OCI-LY1 (cell line): ENCODE results near the gene ANAPC5.
"Not testable (repeated sequence)": the region's sequence is repeated elsewhere in the genome, so short reads cannot be mapped to it uniquely, and the experiment has no call there.

Experiments
- H2AFZ ChIP-seq: fragments of 200-600 bp; sonication (generic), shearing (Covaris generic); 2 replicates; pipeline ENCODE4 v1.6.0; 2014; ENCODE audit warnings: antibody characterized with exemption, mild to moderate bottlenecking, low read length
- H3F3A ChIP-seq: fragments of 200-600 bp; sonication (generic), shearing (Covaris generic); 2 replicates; pipeline ENCODE4 v1.6.0; 2014; ENCODE audit warnings: mild to moderate bottlenecking, antibody characterized with exemption, low read length, moderate library complexity; ENCODE audit not compliant: insufficient read depth
- H3K27ac ChIP-seq: fragments of 200-600 bp; sonication (generic); 2 replicates; pipeline ENCODE4 v1.5.1; 2014; ENCODE audit warnings: low read length, mixed run types, mild to moderate bottlenecking, low read depth; ENCODE audit not compliant: poor library complexity, severe bottlenecking
- H3K27me3 ChIP-seq: fragments of 200-600 bp; sonication (generic); 2 replicates; pipeline ENCODE4 v1.6.0; 2014; ENCODE audit warnings: antibody characterized with exemption, mild to moderate bottlenecking, low read length, moderate library complexity; ENCODE audit not compliant: insufficient read depth
- H3K36me3 ChIP-seq: fragments of 200-600 bp; sonication (generic); 2 replicates; pipeline ENCODE4 v1.6.1; 2014; ENCODE audit warnings: mild to moderate bottlenecking, antibody characterized with exemption, low read length, moderate library complexity, mixed read lengths; ENCODE audit not compliant: insufficient read depth
- H3K4me1 ChIP-seq: fragments of 200-600 bp; sonication (generic); 2 replicates; pipeline ENCODE4 v1.5.1; 2014; ENCODE audit warnings: mild to moderate bottlenecking, low read length, moderate library complexity; ENCODE audit not compliant: insufficient read depth, severe bottlenecking
- H3K4me2 ChIP-seq: fragments of 200-600 bp; sonication (generic), shearing (Covaris generic); 2 replicates; pipeline ENCODE4 v1.6.1; 2014; ENCODE audit warnings: low read length
- H3K4me3 ChIP-seq: fragments of 200-600 bp; sonication (generic); 2 replicates; pipeline ENCODE4 v1.5.1; 2014; ENCODE audit warnings: low read length, low read depth, mild to moderate bottlenecking, mixed read lengths; ENCODE audit not compliant: poor library complexity, severe bottlenecking
- H3K79me2 ChIP-seq: fragments of 200-600 bp; shearing (Covaris generic); 2 replicates; pipeline ENCODE4 v1.6.1; 2016; ENCODE audit warnings: mixed run types, low read length, mixed read lengths; ENCODE audit not compliant: insufficient read depth
- H3K9ac ChIP-seq: fragments of 200-600 bp; sonication (generic), shearing (Covaris generic); 2 replicates; pipeline ENCODE4 v1.6.1; 2014; ENCODE audit warnings: mild to moderate bottlenecking, low read length, mixed read lengths
- H3K9me2 ChIP-seq: fragments of 200-600 bp; sonication (generic), shearing (Covaris generic); 2 replicates; pipeline ENCODE4 v1.6.1; 2014; ENCODE audit warnings: low read depth, mild to moderate bottlenecking, low read length, mixed read lengths
- H3K9me3 ChIP-seq: fragments of 200-600 bp; shearing (Covaris generic); 2 replicates; pipeline ENCODE4 v1.6.1; 2014; ENCODE audit warnings: low read length, mixed read lengths
- H4K20me1 ChIP-seq: fragments of 200-600 bp; sonication (generic), shearing (Covaris generic); 2 replicates; pipeline ENCODE4 v1.6.0; 2016; ENCODE audit warnings: mild to moderate bottlenecking, low read length; ENCODE audit not compliant: insufficient read depth
- CTCF ChIP-seq: fragments of 200-600 bp; sonication (generic), shearing (Covaris generic); IDR thresholded peaks from 2 replicates; pipeline ENCODE4 v1.5.1; 2017; ENCODE audit warnings: mild to moderate bottlenecking, antibody characterized with exemption, low read length, moderate library complexity, mixed read lengths
- EZH2 ChIP-seq: fragments of 200-600 bp; sonication (generic), shearing (Covaris generic); IDR thresholded peaks from 2 replicates; pipeline ENCODE4 v1.8.0; 2017; ENCODE audit warnings: borderline replicate concordance, mixed run types, mild to moderate bottlenecking, antibody characterized with exemption, low read length, moderate library complexity, mixed read lengths

ANAPC5 gene

GRCh38 chr12:121299662-121300061 lies 52.5 kb downstream of the ANAPC5 start:
- H3F3A ChIP-seq, result no peaks in the 10 kb centered on the region
- peaks cover 11% of the 10 kb centered on the region for H3K79me2 ChIP-seq
- no peaks in the 10 kb centered on the region for H3K9me2 ChIP-seq
- H3K9ac ChIP-seq, result no peak overlapping the region
- TF ChIP-seq CTCF, result no peak
- TF ChIP-seq EZH2, result no peak
- no peak overlapping the region for H3K4me2 ChIP-seq
- no peaks in the 10 kb centered on the region for H4K20me1 ChIP-seq
- H3K4me1 ChIP-seq, result peaks cover 24% of the 10 kb centered on the region
- no peaks in the 10 kb centered on the region for H3K27me3 ChIP-seq
- H3K36me3 ChIP-seq, result no peaks in the 10 kb centered on the region
- H3K9me3 ChIP-seq, result no peaks in the 10 kb centered on the region
- no peak overlapping the region for H3K4me3 ChIP-seq
- H2AFZ ChIP-seq, result no peak overlapping the region
- H3K27ac ChIP-seq, result no peak overlapping the region

DNA sequence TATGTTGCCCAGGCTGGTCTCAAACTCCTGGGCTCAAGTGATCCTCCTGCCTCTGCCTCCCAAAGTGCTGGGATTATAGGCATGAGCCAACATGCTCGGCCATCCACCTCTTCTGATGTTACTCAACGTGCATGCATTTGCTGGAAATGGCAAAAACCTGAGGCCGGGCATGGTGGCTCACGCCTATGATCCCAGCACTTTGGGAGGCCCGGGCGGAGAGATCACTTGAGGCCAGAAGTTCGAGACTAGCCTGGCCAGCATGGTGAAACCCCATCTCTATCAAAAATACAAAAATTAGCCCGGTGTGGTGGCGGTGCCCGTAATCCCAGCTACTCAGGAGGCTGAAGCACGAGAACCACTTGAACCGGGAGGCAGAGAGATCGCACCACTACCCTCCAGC lies 53.8 kb downstream of the ANAPC5 start:
- H3K4me1 ChIP-seq, result peaks cover 27% of the 10 kb centered on the region
- not testable (repeated sequence) for H4K20me1 ChIP-seq, H3K36me3 ChIP-seq, H3K4me2 ChIP-seq, H2AFZ ChIP-seq, H3K27ac ChIP-seq, H3F3A ChIP-seq, H3K27me3 ChIP-seq, H3K9me3 ChIP-seq, H3K9ac ChIP-seq, H3K9me2 ChIP-seq, H3K4me3 ChIP-seq
- peaks cover 16% of the 10 kb centered on the region for H3K79me2 ChIP-seq

DNA sequence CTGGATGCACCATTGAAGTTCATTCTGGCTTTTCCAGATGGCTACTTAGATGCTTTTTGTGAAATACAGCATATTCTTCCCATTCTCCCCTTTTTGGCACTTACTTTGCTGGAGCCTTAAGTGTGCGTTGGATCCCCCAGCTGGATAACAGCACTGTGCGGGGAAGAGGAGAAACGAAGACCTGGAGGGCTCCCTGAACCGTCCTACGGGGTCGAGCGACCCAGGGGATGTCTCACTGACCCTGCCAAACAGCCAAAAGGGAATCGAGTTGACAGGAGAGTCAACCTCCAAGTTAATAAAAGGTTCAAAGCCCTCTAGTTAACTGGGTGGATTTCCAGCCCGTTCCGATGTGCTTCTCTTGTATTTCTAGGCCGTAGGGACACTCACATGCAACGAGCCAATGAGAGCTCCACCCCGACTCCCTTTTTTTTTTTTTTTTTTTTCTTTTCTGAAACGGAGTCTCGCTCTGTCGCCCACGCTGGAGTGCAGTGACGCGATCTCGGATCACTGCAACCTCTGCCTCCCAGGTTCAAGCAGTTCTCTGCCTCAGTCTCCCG lies 54.7 kb downstream of the ANAPC5 start:
- Histone ChIP-seq H3K79me2 (peaks cover 16% of the 10 kb centered on the region), H3K27ac (no peak overlapping the region), H3K9ac (peak overlapping the region; percentile 66), H3K4me1 (peaks cover 27% of the 10 kb centered on the region), H3K27me3 (no peaks in the 10 kb centered on the region), H4K20me1 (no peaks in the 10 kb centered on the region), H3K9me3 (no peaks in the 10 kb centered on the region), H3K36me3 (no peaks in the 10 kb centered on the region), H3K4me2 (peak overlapping the region; percentile 73), H3K9me2 (no peaks in the 10 kb centered on the region), H3F3A (no peaks in the 10 kb centered on the region), H2AFZ (no peak overlapping the region), H3K4me3 (peak overlapping the region; percentile 62)
- TF ChIP-seq CTCF (no peak), EZH2 (no peak)
